HG02884 (cell line): ENCODE data around the gene DCLK1.

Experiments used
- ATAC-seq: cut with Tn5 transposase; IDR thresholded peaks from one replicate; pipeline ENCODE4 v1.9.1; 2021; ENCODE audit warnings: mild to moderate bottlenecking, moderate library complexity; ENCODE audit not compliant: unreplicated experiment

DCLK1 gene

GRCh38 chr13:35838356-35838755 lies 292.8 kb downstream of the DCLK1 start:
- no peak for ATAC-seq

DNA sequence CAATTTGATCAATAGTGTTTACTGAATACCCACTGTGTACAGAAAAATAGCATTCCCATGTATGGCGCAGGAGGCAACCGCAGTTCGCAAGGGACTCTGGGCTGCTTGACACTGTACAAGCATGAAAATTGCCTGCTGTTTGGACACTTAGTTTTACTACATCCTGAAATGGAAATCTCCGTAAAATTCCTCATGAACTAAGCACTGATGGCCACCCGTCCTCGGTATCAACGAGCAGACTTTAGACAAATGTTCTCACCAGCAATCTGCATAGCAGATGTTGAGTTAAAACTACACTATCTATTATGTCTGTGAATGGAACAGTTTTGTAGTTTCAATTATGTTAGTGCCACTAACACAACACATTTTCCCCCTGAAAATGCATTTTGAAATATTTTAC lies 294.7 kb downstream of the DCLK1 start:
- ATAC-seq, result no peak

DNA sequence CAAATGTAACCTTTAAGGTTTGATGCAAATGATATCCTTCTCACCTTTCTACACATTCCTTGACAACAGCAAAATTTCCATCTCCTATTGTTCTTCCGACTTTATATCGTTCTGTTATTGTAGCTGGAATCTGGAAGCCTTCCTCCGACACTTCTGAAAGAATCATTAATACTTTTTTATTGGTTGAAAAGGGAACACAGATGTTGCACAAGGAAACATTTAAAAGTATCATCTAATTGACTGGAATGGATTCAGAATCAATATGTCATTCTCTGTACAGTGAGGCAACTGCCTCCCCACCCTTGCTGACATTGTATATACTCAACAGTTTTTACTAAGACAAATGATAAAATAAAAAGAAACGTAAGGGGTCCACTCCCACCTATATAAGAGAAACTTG lies 295.2 kb downstream of the DCLK1 start:
- no peak for ATAC-seq

GRCh38 chr13:35833608-35834275 lies 297.4 kb downstream of the DCLK1 start:
- no peak for ATAC-seq

GRCh38 chr13:35833031-35833430 lies 298.2 kb downstream of the DCLK1 start:
- ATAC-seq, result no peak

DNA sequence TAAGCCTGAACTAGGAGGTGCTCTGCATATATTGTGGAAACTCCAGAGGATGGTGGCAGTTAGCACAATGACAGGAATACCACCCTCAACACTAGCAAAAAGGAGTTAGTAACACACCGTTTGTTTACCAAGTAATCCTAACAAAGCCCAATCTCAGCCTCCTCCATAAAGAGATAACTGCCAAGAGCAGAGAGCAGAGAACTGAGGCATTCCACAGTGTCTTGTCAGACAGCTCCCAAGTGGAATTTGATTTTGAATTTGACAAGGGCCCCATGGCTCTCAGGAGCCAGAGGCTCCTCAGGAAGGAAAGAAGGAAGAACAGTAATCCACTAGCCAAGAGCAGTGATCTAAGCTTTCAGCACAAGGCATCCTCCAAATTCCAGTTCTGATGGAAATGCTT lies 298.6 kb downstream of the DCLK1 start:
- no peak for ATAC-seq

- ATAC-seq, result no peak
These were observed 300.2 kb downstream of the DCLK1 start for GRCh38 chr13:35830850-35831450.

GRCh38 chr13:35826626-35827254 lies 304.4 kb downstream of the DCLK1 start:
- ATAC-seq, result no peak

GRCh38 chr13:35824825-35825224 lies 306.4 kb downstream of the DCLK1 start:
- ATAC-seq, result no peak

DNA sequence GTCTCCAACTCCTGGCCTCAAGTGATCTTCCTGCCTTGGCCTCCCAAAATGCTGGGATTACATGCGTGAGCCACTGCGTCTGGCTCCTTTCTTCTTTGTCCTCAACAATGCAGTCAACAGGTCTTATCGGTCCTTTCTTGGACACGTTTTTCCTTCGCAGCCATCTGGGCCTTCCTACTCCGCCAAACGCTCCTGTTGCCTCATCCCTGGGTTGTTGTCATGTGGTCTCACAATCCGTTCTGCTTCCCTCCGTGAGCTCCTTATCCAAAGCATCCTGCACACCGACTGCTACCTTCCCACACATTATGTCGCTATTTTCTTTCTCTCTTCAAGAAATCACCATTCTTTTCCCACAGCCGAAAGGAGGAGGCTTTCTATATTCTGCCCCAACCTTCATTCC lies 306.8 kb downstream of the DCLK1 start:
- ATAC-seq, result no peak

- no peak for ATAC-seq
These were observed 308.5 kb downstream of the DCLK1 start for GRCh38 chr13:35822666-35823065.

GRCh38 chr13:35818633-35819067 lies 312.5 kb downstream of the DCLK1 start:
- no peak for ATAC-seq

GRCh38 chr13:35817642-35818607 lies 313.3 kb downstream of the DCLK1 start:
- no peak for ATAC-seq

GRCh38 chr13:35814605-35815011 lies 316.6 kb downstream of the DCLK1 start:
- ATAC-seq, result no peak

DNA sequence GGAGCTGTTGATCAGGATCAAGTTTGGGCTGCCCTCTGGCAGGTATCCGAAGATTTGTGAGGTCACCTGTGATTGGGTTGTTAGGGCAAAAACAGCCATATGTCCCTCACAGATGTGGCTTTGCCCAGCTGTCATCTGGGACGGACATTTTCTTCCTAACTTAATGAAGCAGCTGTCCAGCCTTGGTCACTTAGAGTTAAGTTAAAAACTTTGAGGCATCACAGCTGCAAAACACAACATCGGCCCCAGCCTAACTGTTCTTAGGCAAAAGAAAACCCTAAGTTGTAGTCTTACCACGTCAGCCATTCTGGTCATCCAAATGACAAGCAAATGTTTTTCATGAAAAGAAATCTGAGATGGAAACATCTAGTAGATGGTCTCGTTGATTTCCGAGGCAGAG lies 318.4 kb downstream of the DCLK1 start:
- ATAC-seq, result no peak

DNA sequence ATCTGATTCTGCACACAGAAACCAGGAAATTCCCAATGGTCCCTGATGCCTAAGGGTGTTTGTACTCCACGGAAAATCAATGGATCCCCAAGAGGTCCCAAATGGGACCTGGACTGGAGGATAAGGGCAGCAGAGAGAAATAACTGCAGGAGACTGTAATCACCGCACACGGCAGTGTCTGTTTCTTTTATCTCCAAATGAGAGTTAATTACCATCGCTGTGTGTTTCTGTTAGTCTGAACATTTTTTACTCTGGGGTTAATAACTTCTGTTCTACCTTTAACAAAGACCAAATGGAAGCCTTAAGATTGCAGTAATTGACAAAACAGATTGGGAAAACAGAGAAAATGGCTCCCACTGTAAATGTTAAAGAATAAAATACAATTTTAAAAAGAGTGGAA lies 320.9 kb downstream of the DCLK1 start:
- ATAC-seq, result no peak

GRCh38 chr13:35808846-35809245 lies 322.3 kb downstream of the DCLK1 start:
- no peak for ATAC-seq

DNA sequence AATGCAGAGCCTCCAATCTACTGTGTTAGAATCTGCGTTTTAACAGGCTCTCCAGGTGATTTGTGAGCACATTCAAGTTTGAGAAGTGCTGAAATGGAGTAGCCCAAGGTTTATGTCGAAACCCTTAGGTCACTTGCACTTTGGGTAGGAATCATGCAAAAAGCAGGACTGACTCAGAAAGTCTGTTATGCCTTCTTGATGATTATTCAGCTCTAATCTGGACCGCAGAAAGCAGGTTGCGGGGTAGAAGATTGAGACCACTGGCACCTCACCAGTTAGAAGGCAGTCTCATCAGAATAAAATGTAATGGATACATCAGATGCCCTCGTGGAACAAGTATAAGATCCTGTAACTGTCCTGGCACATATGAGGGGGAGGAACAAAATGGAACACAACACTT lies 326.3 kb downstream of the DCLK1 start:
- ATAC-seq, result no peak

- no peak for ATAC-seq
These were observed 333.2 kb downstream of the DCLK1 start for GRCh38 chr13:35797991-35798390.

- no peak for ATAC-seq
These were observed 333.9 kb downstream of the DCLK1 start for GRCh38 chr13:35797244-35797643.

DNA sequence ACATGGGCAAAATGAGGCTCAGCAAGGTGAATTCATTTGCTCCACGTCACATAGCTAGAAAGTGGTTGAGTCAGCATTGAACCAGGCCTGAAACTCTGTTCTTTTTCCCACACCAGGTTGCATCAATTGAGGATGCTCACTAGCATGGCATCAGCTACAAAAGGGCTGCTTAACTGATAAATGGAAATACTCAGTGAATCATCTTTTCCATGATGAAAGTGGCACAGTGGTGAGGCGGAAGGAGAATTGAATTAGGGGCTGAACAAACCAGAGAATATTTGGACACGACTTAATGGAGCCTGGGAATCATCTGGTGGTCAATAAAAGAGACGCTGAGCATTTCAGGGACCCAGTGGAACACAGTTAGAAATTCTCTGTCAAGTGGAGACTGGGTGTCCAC lies 334.6 kb downstream of the DCLK1 start:
- ATAC-seq, result no peak
